Mesenchymal stem cell (in vitro differentiated cells and primary cell): ENCODE data around the gene CORO2B.
A peak's percentile ranks its signal among the peaks of the same experiment; 100 is the strongest.

Experiments
- DNase-seq: peaks from one replicate; pipeline ENCODE4 v3.0.0-alpha.2; 2013
- H2AFZ ChIP-seq: one replicate; pipeline ENCODE4 v1.6.1; 2013; ENCODE audit warnings: low read depth, mild to moderate bottlenecking, control low read depth, inconsistent platforms, low read length, moderate library complexity
- H2AK5ac ChIP-seq: 2 replicates; pipeline ENCODE4 v1.6.1; 2013; ENCODE audit warnings: low read length, moderate library complexity, mild to moderate bottlenecking, inconsistent platforms; ENCODE audit not compliant: severe bottlenecking
- H2BK120ac ChIP-seq: one replicate; pipeline ENCODE4 v1.6.1; 2013; ENCODE audit warnings: low read depth, mild to moderate bottlenecking, inconsistent platforms, low read length, moderate library complexity
- H2BK12ac ChIP-seq, 2 experiments: one replicate each; pipeline ENCODE4 v1.6.1; 2013; ENCODE audit warnings: inconsistent platforms in 2 of 2, low read length in 2 of 2, mild to moderate bottlenecking in 2 of 2, moderate library complexity in 2 of 2, control low read depth in 1 of 2
- H2BK15ac ChIP-seq: one replicate; pipeline ENCODE4 v1.6.1; 2013; ENCODE audit warnings: mild to moderate bottlenecking, low read depth, inconsistent platforms; ENCODE audit not compliant: poor library complexity, severe bottlenecking
- H2BK5ac ChIP-seq: 2 replicates; pipeline ENCODE4 v1.6.1; 2013; ENCODE audit warnings: low read depth, mild to moderate bottlenecking, low read length, control low read depth, inconsistent platforms; ENCODE audit not compliant: poor library complexity, severe bottlenecking
- H3K14ac ChIP-seq, 2 experiments: one replicate each; pipeline ENCODE4 v1.6.1; 2013; ENCODE audit warnings: inconsistent platforms in 2 of 2, low read length in 2 of 2, control low read depth in 1 of 2, mild to moderate bottlenecking in 1 of 2, moderate library complexity in 1 of 2
- H3K18ac ChIP-seq, 2 experiments: one replicate each; pipeline ENCODE4 v1.6.1; 2013; ENCODE audit warnings: inconsistent platforms in 2 of 2, low read length in 2 of 2, control low read depth in 1 of 2, low read depth in 1 of 2, mild to moderate bottlenecking in 1 of 2
- H3K23ac ChIP-seq, 2 experiments: one replicate each; pipeline ENCODE4 v1.6.1; 2013; ENCODE audit warnings: inconsistent platforms in 2 of 2, low read length in 2 of 2, mild to moderate bottlenecking in 2 of 2, moderate library complexity in 2 of 2, control low read depth in 1 of 2
- H3K27ac ChIP-seq: 2 replicates; pipeline ENCODE4 v1.5.1; 2013; ENCODE audit warnings: mild to moderate bottlenecking, moderate library complexity, low read length, control low read depth, inconsistent platforms; ENCODE audit not compliant: poor library complexity, severe bottlenecking
- H3K27me3 ChIP-seq, 2 experiments: 2 replicates each; pipeline versions ENCODE4 v1.6.1 to v1.7.0; 2013; ENCODE audit warnings: low read length in 2 of 2, mild to moderate bottlenecking in 2 of 2, moderate library complexity in 2 of 2, control low read depth in 1 of 2, inconsistent platforms in 1 of 2; ENCODE audit not compliant: control insufficient read depth in 1 of 2, insufficient read depth in 1 of 2
- H3K36me3 ChIP-seq, 2 experiments: 2 replicates each; pipeline versions ENCODE4 v1.6.1 to v1.7.0; 2013; ENCODE audit warnings: low read length in 2 of 2, control low read depth in 1 of 2, inconsistent platforms in 1 of 2, low read depth in 1 of 2, mild to moderate bottlenecking in 1 of 2; ENCODE audit not compliant: insufficient read depth in 2 of 2, control insufficient read depth in 1 of 2
- H3K4ac ChIP-seq, 2 experiments: one replicate each; pipeline ENCODE4 v1.6.1; 2013; ENCODE audit warnings: inconsistent platforms in 2 of 2, low read length in 2 of 2, mild to moderate bottlenecking in 2 of 2, moderate library complexity in 2 of 2, control low read depth in 1 of 2, low read depth in 1 of 2
- H3K4me1 ChIP-seq: 2 replicates; pipeline ENCODE4 v1.6.1; 2013; ENCODE audit warnings: low read depth, low read length, control low read depth; ENCODE audit not compliant: control insufficient read depth, insufficient read depth
- H3K4me2 ChIP-seq: 2 replicates; pipeline ENCODE4 v1.6.1; 2013; ENCODE audit warnings: low read length, mild to moderate bottlenecking, inconsistent platforms; ENCODE audit not compliant: poor library complexity, severe bottlenecking
- H3K4me3 ChIP-seq, 2 experiments: 2 replicates each; pipeline versions ENCODE4 v1.5.1 to v1.7.0; 2013; ENCODE audit warnings: low read length in 2 of 2, mild to moderate bottlenecking in 2 of 2, control low read depth in 1 of 2, low read depth in 1 of 2; ENCODE audit not compliant: insufficient read depth in 1 of 2
- H3K79me1 ChIP-seq: replicated peaks from 2 replicates; pipeline ENCODE4 v1.6.1; 2013; ENCODE audit warnings: mild to moderate bottlenecking, control low read depth, low read length, inconsistent platforms; ENCODE audit not compliant: poor library complexity, severe bottlenecking
- H3K9ac ChIP-seq: 2 replicates; pipeline ENCODE4 v1.7.0; 2013; ENCODE audit warnings: mild to moderate bottlenecking, low read length, moderate library complexity
- H3K9me3 ChIP-seq: 2 replicates; pipeline ENCODE4 v1.7.0; 2013; ENCODE audit warnings: mild to moderate bottlenecking, low read length; ENCODE audit not compliant: control insufficient read depth
- H4K8ac ChIP-seq: one replicate; pipeline ENCODE4 v1.6.1; 2013; ENCODE audit warnings: inconsistent platforms, mild to moderate bottlenecking, low read length, moderate library complexity
- H4K91ac ChIP-seq: one replicate; pipeline ENCODE4 v1.6.1; 2013; ENCODE audit warnings: mild to moderate bottlenecking, low read length, inconsistent platforms
- WGBS: methylation state at CpG from one replicate; pipeline ENCODE4 v1.1.7; 2013; ENCODE audit warnings: mixed read lengths; 5-methylcytosine and 5-hydroxymethylcytosine counted together

CORO2B gene

GRCh38 chr15:68630211-68630555 lies 51.4 kb downstream of the CORO2B start:
- Histone ChIP-seq H2BK12ac (no peak overlapping the region), H3K27ac (no peak overlapping the region), H4K91ac (no peak overlapping the region), H3K9me3 (no peaks in the 10 kb centered on the region), H3K79me1 (peaks cover 55% of the 10 kb centered on the region), H3K23ac (no peak overlapping the region), H4K8ac (no peak overlapping the region), H2BK120ac (no peak overlapping the region), H3K36me3 (peaks cover 0 to 10% of the 10 kb centered on the region in 2 experiments), H3K14ac (no peak overlapping the region), H2BK15ac (no peak overlapping the region), H3K18ac (no peak overlapping the region), H3K4me3 (no peak overlapping the region), H2BK5ac (no peak overlapping the region), H3K27me3 (no peaks in the 10 kb centered on the region), H3K4me1 (peaks cover 32% of the 10 kb centered on the region), H2AK5ac (no peak overlapping the region), H3K9ac (no peak overlapping the region), H3K4ac (no peak overlapping the region), H2AFZ (no peak overlapping the region), H3K4me2 (no peak overlapping the region)
- DNase-seq: no peak
- WGBS: 95% methylated on average over 9 of the region's 9 CpGs

- no peak overlapping the region for H3K18ac ChIP-seq
Measured at GRCh38 chr15:68630836-68631235, 52.0 kb downstream of the CORO2B start.

DNA sequence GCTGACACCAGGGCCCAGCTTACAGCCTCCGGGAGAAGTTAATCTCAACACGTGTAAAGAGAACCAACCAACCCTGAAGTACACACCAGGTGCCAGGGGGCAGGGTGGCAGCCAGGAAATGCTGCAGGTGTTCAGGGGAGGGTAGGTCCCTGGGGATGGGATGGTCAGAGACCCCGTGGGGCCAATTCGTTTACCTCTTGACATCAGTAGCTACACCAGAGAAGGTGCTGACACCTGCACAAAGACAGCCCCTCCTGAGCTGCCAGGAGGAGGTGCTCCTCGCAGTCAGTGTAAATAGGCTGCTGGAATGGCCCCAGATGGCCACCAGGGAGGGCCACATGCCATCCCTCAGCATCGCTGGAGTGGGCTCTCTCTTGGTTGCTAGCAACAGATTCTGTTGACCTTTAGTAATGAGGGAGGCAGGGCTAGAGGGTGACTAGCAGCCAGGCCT lies 52.8 kb downstream of the CORO2B start:
- Histone ChIP-seq H2BK5ac (no peak overlapping the region), H3K18ac (no peak overlapping the region), H3K14ac (no peak overlapping the region), H3K79me1 (peaks cover 60% of the 10 kb centered on the region), H2BK15ac (no peak overlapping the region), H3K27ac (no peak overlapping the region), H3K4me1 (peaks cover 33% of the 10 kb centered on the region), H3K4me3 (no peak overlapping the region), H4K91ac (no peak overlapping the region), H3K23ac (no peak overlapping the region), H2BK12ac (peak overlapping the region in 1 of 2 experiments; percentile 6), H2BK120ac (no peak overlapping the region), H3K36me3 (peaks cover 0 to 10% of the 10 kb centered on the region in 2 experiments), H4K8ac (no peak overlapping the region), H3K9ac (no peak overlapping the region), H3K27me3 (no peaks in the 10 kb centered on the region), H3K4ac (no peak overlapping the region), H2AK5ac (no peak overlapping the region), H3K9me3 (no peaks in the 10 kb centered on the region), H3K4me2 (no peak overlapping the region), H2AFZ (no peak overlapping the region)
- DNase-seq: no peak
- WGBS: 59% methylated on average over 4 of the region's 6 CpGs

More at GRCh38 chr15:68630836-68631235, 52.0 kb downstream of the CORO2B start:
- Histone ChIP-seq H3K4me2 (no peak overlapping the region), H2BK120ac (no peak overlapping the region), H3K9ac (no peak overlapping the region), H3K36me3 (peaks cover 0 to 10% of the 10 kb centered on the region in 2 experiments), H3K9me3 (no peaks in the 10 kb centered on the region), H2BK5ac (no peak overlapping the region), H3K4me1 (peaks cover 34% of the 10 kb centered on the region), H3K23ac (no peak overlapping the region), H4K91ac (no peak overlapping the region), H2BK15ac (peak overlapping the region; percentile 8), H3K4ac (peak overlapping the region in 1 of 2 experiments; percentile 14), H3K27me3 (no peaks in the 10 kb centered on the region), H2AK5ac (peak overlapping the region; percentile 20), H4K8ac (no peak overlapping the region), H3K27ac (no peak overlapping the region), H3K79me1 (peaks cover 56% of the 10 kb centered on the region), H3K14ac (no peak overlapping the region), H2BK12ac (no peak overlapping the region), H2AFZ (no peak overlapping the region), H3K4me3 (no peak overlapping the region)
- 91% methylated on average over 8 of the region's 8 CpGs for WGBS
- no peak for DNase-seq

DNA sequence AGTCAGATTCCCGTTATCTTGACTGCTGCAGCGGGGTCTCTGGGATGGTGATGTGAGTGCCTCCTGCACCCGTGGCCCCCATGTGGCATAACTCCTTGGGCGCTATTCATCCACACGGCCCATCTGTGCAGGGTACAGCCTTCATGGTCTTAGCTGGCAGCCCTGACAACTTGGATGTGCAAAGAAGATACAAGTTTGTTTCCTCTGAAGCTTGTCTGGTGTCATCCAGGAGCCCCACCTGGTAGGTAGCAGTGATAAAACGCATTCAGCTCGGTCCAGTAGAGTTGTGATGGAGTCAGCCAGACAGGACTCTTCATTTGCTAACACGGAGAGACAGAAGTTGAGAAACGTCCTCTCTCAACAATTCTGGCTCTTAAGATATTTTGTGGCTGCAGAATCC lies 53.3 kb downstream of the CORO2B start:
- Histone ChIP-seq H3K4ac (no peak overlapping the region), H2BK12ac (no peak overlapping the region), H3K27me3 (no peaks in the 10 kb centered on the region), H3K9me3 (no peaks in the 10 kb centered on the region), H3K27ac (no peak overlapping the region), H3K14ac (no peak overlapping the region), H2BK5ac (no peak overlapping the region), H4K8ac (no peak overlapping the region), H4K91ac (no peak overlapping the region), H3K4me2 (no peak overlapping the region), H3K4me1 (peaks cover 31% of the 10 kb centered on the region), H2AFZ (no peak overlapping the region), H3K23ac (no peak overlapping the region), H3K9ac (no peak overlapping the region), H2BK120ac (no peak overlapping the region), H2BK15ac (no peak overlapping the region), H3K18ac (no peak overlapping the region), H3K36me3 (peaks cover 0 to 10% of the 10 kb centered on the region in 2 experiments), H2AK5ac (no peak overlapping the region), H3K4me3 (no peak overlapping the region), H3K79me1 (peaks cover 60% of the 10 kb centered on the region)
- DNase-seq: no peak
- 89% methylated on average over 9 of the region's 9 CpGs for WGBS
